Neural progenitor cell (in vitro differentiated cells): ENCODE data around the gene RASSF4. TPM values are rescaled to one million over a fixed set of nuclear protein-coding genes. Genes with fewer than 3 reads are reported as not detected.

ENCODE experiments used
- DNase-seq: peaks from one replicate; pipeline ENCODE4 v3.0.0-alpha.2; 2016; ENCODE audit warnings: low spot score
- H2AFZ ChIP-seq: fragments of 200-600 bp; sonication (generic); replicated peaks from 2 replicates; pipeline ENCODE4 v1.6.1; 2016; ENCODE audit warnings: antibody characterized with exemption
- H3F3A ChIP-seq: fragments of 200-600 bp; sonication (generic); 2 replicates; pipeline ENCODE4 v1.6.1; 2016; ENCODE audit warnings: antibody characterized with exemption, low read depth
- H3K27ac ChIP-seq: fragments of 200-600 bp; sonication (generic); 2 replicates; pipeline ENCODE4 v1.5.1; 2016; ENCODE audit warnings: mild to moderate bottlenecking
- H3K27me3 ChIP-seq: fragments of 200-600 bp; sonication (generic); 2 replicates; pipeline ENCODE4 v1.6.1; 2016; ENCODE audit warnings: mild to moderate bottlenecking, moderate library complexity
- H3K36me3 ChIP-seq: fragments of 200-600 bp; sonication (generic); 2 replicates; pipeline ENCODE4 v1.5.1; 2016
- H3K4me1 ChIP-seq: fragments of 200-600 bp; sonication (generic); 2 replicates; pipeline ENCODE4 v1.6.1; 2016; ENCODE audit warnings: mixed run types
- H3K4me2 ChIP-seq: fragments of 200-600 bp; sonication (generic); 2 replicates; pipeline ENCODE4 v1.6.1; 2016
- H3K4me3 ChIP-seq: fragments of 200-600 bp; sonication (generic); 2 replicates; pipeline ENCODE4 v1.5.1; 2016
- H3K79me2 ChIP-seq: fragments of 200-600 bp; sonication (generic); 2 replicates; pipeline ENCODE4 v1.6.1; 2016; ENCODE audit warnings: low read depth
- H3K9ac ChIP-seq: fragments of 200-600 bp; sonication (generic); 2 replicates; pipeline ENCODE4 v1.6.1; 2016
- H3K9me3 ChIP-seq: fragments of 200-600 bp; sonication (generic); 2 replicates; pipeline ENCODE4 v1.5.1; 2016; ENCODE audit warnings: low read depth
- H4K20me1 ChIP-seq: fragments of 200-600 bp; sonication (generic); 2 replicates; pipeline ENCODE4 v1.6.1; 2016; ENCODE audit warnings: low read depth
- H3K27ac Mint-ChIP-seq: 3 replicates; pipeline ENCODE4 v1.8.0; 2021; ENCODE audit warnings: mixed read lengths
- H3K27me3 Mint-ChIP-seq: 2 replicates; pipeline ENCODE4 v1.8.0; 2022; ENCODE audit warnings: low read depth, mild to moderate bottlenecking, inconsistent platforms, moderate library complexity, mixed read lengths; ENCODE audit not compliant: insufficient read depth
- H3K36me3 Mint-ChIP-seq: 3 replicates; pipeline ENCODE4 v1.8.0; 2021; ENCODE audit warnings: mixed read lengths
- H3K4me1 Mint-ChIP-seq: 3 replicates; pipeline ENCODE4 v1.8.0; 2021; ENCODE audit warnings: mixed read lengths
- H3K4me3 Mint-ChIP-seq: 3 replicates; pipeline ENCODE4 v1.8.0; 2021; ENCODE audit warnings: mild to moderate bottlenecking, moderate library complexity, mixed read lengths
- H3K9me3 Mint-ChIP-seq: 3 replicates; pipeline ENCODE4 v1.8.0; 2020; ENCODE audit warnings: mixed read lengths
- CTCF ChIP-seq: fragments of 200-600 bp; sonication (generic); IDR thresholded peaks from 2 replicates; pipeline ENCODE4 v1.5.1; 2017; ENCODE audit warnings: antibody characterized with exemption, mild to moderate bottlenecking
- EZH2 ChIP-seq: fragments of 200-600 bp; sonication (generic); IDR thresholded peaks from 2 replicates; pipeline ENCODE4 v1.6.1; 2017; ENCODE audit warnings: antibody characterized with exemption, mild to moderate bottlenecking, moderate library complexity
- EZH2phosphoT487 ChIP-seq: fragments of 200-600 bp; sonication (generic); IDR thresholded peaks from 2 replicates; pipeline ENCODE4 v1.6.1; 2017; ENCODE audit warnings: antibody characterized with exemption
- total RNA-seq: library from RNA; depleted of rRNA; stranded (reverse); fragments of >200 nt; gene quantifications from 2 replicates; pipeline ENCODE4 v1.2.3, GENCODE V29; 2015; ENCODE audit warnings: low replicate concordance

RASSF4 gene
- total RNA-seq, 1 donor from 2014 or later = 3.1 TPM

GRCh38 chr10:44951576-44952226, 7.9 kb upstream of the RASSF4 start:
- H3K36me3 Mint-ChIP-seq = peaks cover 6% of the 10 kb centered on the region
- no peaks in the 10 kb centered on the region for H3K9me3 ChIP-seq
- no peak overlapping the region for H3K27ac Mint-ChIP-seq
- H4K20me1 ChIP-seq = no peaks in the 10 kb centered on the region
- no peak overlapping the region for H3K4me3 Mint-ChIP-seq
- no peak for DNase-seq
- H3K4me1 ChIP-seq = no peaks in the 10 kb centered on the region
- H3K9ac ChIP-seq = no peak overlapping the region
- no peak overlapping the region for H3K4me2 ChIP-seq
- no peaks in the 10 kb centered on the region for H3K36me3 ChIP-seq
- TF ChIP-seq EZH2phosphoT487 (no peak), CTCF (no peak), EZH2 (no peak)
- H3K27me3 ChIP-seq = no peaks in the 10 kb centered on the region
- H3K79me2 ChIP-seq = no peaks in the 10 kb centered on the region
- no peak overlapping the region for H3K27ac ChIP-seq
- no peaks in the 10 kb centered on the region for H3K9me3 Mint-ChIP-seq
- H2AFZ ChIP-seq = no peak overlapping the region
- peaks cover 5% of the 10 kb centered on the region for H3K27me3 Mint-ChIP-seq
- H3K4me3 ChIP-seq = no peak overlapping the region
- H3K4me1 Mint-ChIP-seq = peaks cover 27% of the 10 kb centered on the region
- H3F3A ChIP-seq = no peaks in the 10 kb centered on the region

- DNase-seq = no peak
- Mint-ChIP-seq H3K4me3 (no peak overlapping the region), H3K9me3 (no peaks in the 10 kb centered on the region), H3K4me1 (peaks cover 31% of the 10 kb centered on the region), H3K27me3 (peaks cover 5% of the 10 kb centered on the region), H3K36me3 (peaks cover 7% of the 10 kb centered on the region), H3K27ac (no peak overlapping the region)
- no peaks in the 10 kb centered on the region for H3F3A ChIP-seq
- TF ChIP-seq EZH2phosphoT487 (no peak), EZH2 (no peak), CTCF (no peak)
- no peak overlapping the region for H2AFZ ChIP-seq
- H4K20me1 ChIP-seq = no peaks in the 10 kb centered on the region
- H3K4me2 ChIP-seq = no peak overlapping the region
- H3K27me3 ChIP-seq = no peaks in the 10 kb centered on the region
- H3K9ac ChIP-seq = no peak overlapping the region
- H3K79me2 ChIP-seq = peaks cover 3% of the 10 kb centered on the region
- H3K27ac ChIP-seq = no peak overlapping the region
- H3K9me3 ChIP-seq = no peaks in the 10 kb centered on the region
- no peaks in the 10 kb centered on the region for H3K36me3 ChIP-seq
- peaks cover under 1% of the 10 kb centered on the region for H3K4me1 ChIP-seq
- H3K4me3 ChIP-seq = no peak overlapping the region
Measured at GRCh38 chr10:44952779-44953231, 6.8 kb upstream of the RASSF4 start.

- Histone ChIP-seq H3K27ac (no peak overlapping the region), H3K79me2 (peaks cover 13% of the 10 kb centered on the region), H3K4me1 (peaks cover 5% of the 10 kb centered on the region), H3K36me3 (no peaks in the 10 kb centered on the region), H4K20me1 (no peaks in the 10 kb centered on the region), H3K9ac (no peak overlapping the region), H3K4me2 (no peak overlapping the region), H3K4me3 (no peak overlapping the region), H2AFZ (no peak overlapping the region), H3F3A (peaks cover 2% of the 10 kb centered on the region), H3K9me3 (no peaks in the 10 kb centered on the region), H3K27me3 (no peaks in the 10 kb centered on the region)
- no peak for DNase-seq
- no peak for TF ChIP-seq EZH2
- TF ChIP-seq CTCF = no peak
- no peak for TF ChIP-seq EZH2phosphoT487
- H3K9me3 Mint-ChIP-seq = no peaks in the 10 kb centered on the region
- peaks cover 43% of the 10 kb centered on the region for H3K4me1 Mint-ChIP-seq
- H3K4me3 Mint-ChIP-seq = no peak overlapping the region
- H3K27ac Mint-ChIP-seq = no peak overlapping the region
- H3K27me3 Mint-ChIP-seq = peaks cover 2% of the 10 kb centered on the region
- H3K36me3 Mint-ChIP-seq = peaks cover 7% of the 10 kb centered on the region
Measured at GRCh38 chr10:44954042-44954441, 5.6 kb upstream of the RASSF4 start.
